HEK293 (cell line): Measurements from ENCODE around the gene GZMH.

ENCODE experiments used
- AEBP2 ChIP-seq: fragments of 450-650 bp; formaldehyde crosslinking; IDR thresholded peaks from 2 replicates; pipeline ENCODE4 v1.5.1; 2016; ENCODE audit warnings: missing biosample characterization, missing genetic modification characterization, borderline replicate concordance
- CTCF ChIP-seq: fragments of 450-650 bp; formaldehyde crosslinking; IDR thresholded peaks from 2 replicates; pipeline ENCODE4 v1.5.1; 2016; ENCODE audit warnings: missing biosample characterization, missing genetic modification characterization
- ZBTB10 ChIP-seq: fragments of 450-650 bp; formaldehyde crosslinking; IDR thresholded peaks from 2 replicates; pipeline ENCODE4 v1.5.1; 2016; ENCODE audit warnings: missing biosample characterization, missing genetic modification characterization
- ZNF140 ChIP-seq: fragments of 450-650 bp; formaldehyde crosslinking; IDR thresholded peaks from 2 replicates; pipeline ENCODE4 v1.5.1; 2016; ENCODE audit warnings: missing biosample characterization, missing genetic modification characterization
- ZNF16 ChIP-seq: fragments of 450-650 bp; formaldehyde crosslinking; IDR thresholded peaks from 2 replicates; pipeline ENCODE4 v1.5.1; 2016; ENCODE audit warnings: low read depth, missing biosample characterization, missing genetic modification characterization
- ZNF175 ChIP-seq: fragments of 450-650 bp; formaldehyde crosslinking; IDR thresholded peaks from 2 replicates; pipeline ENCODE4 v1.5.1; 2016; ENCODE audit warnings: missing biosample characterization, missing genetic modification characterization
- ZNF302 ChIP-seq: fragments of 450-650 bp; formaldehyde crosslinking; IDR thresholded peaks from 2 replicates; pipeline ENCODE4 v1.5.1; 2016; ENCODE audit warnings: missing biosample characterization, missing genetic modification characterization, low read depth
- ZNF580 ChIP-seq: fragments of 450-650 bp; formaldehyde crosslinking; IDR thresholded peaks from 2 replicates; pipeline ENCODE4 v1.5.1; 2016; ENCODE audit warnings: missing biosample characterization, missing genetic modification characterization
- ZNF830 ChIP-seq: fragments of 450-650 bp; IDR thresholded peaks from 2 replicates; pipeline ENCODE4 v1.5.0; 2018; ENCODE audit warnings: missing biosample characterization, missing genetic modification characterization, low read depth, mild to moderate bottlenecking, moderate library complexity

GRCh38 chr14:24563505-24563904, 46.0 kb downstream of the GZMH start:
- TF ChIP-seq ZNF140 (no peak), CTCF (no peak), ZNF830 (no peak), ZNF302 (tag by site-specific recombination) (no peak), ZNF175 (no peak), AEBP2 (no peak), ZNF16 (tag by site-specific recombination) (no peak), ZNF580 (tag by site-specific recombination) (no peak), ZBTB10 (tag by site-specific recombination) (no peak)
